CD14-positive monocyte (primary cell): ENCODE data around the gene GH1. TPM values are rescaled to one million over a fixed set of nuclear protein-coding genes. Genes with fewer than 3 reads are reported as not detected.
A peak's percentile ranks its signal among the peaks of the same experiment; 100 is the strongest.

Source experiments
- DNase-seq, 3 donors: peaks; one replicate each; pipeline ENCODE4 v3.0.0-alpha.2; 2011 to 2022
- H2AFZ ChIP-seq: 2 replicates; pipeline ENCODE4 v1.6.0; 2012; ENCODE audit warnings: mild to moderate bottlenecking, low read depth, low read length, inconsistent platforms; ENCODE audit not compliant: insufficient read depth, poor library complexity, severe bottlenecking
- H3K27ac ChIP-seq, 2 donors: 1 replicate in 1 of 2; 2 replicates in 1 of 2; pipeline ENCODE4 v1.5.1; 2012 to 2013; ENCODE audit warnings: low read length in 2 of 2, control low read depth in 1 of 2, inconsistent platforms in 1 of 2, low read depth in 1 of 2, mild to moderate bottlenecking in 1 of 2
- H3K27me3 ChIP-seq, 2 donors: one replicate each; pipeline versions ENCODE4 v1.6.0 to v1.6.1; 2011 to 2013; ENCODE audit warnings: low read length in 2 of 2; ENCODE audit not compliant: control insufficient read depth in 2 of 2, insufficient read depth in 2 of 2
- H3K36me3 ChIP-seq, 2 donors: replicated peaks in 1 of 2; 1 replicate in 1 of 2; 2 replicates in 1 of 2; pipeline versions ENCODE4 v1.5.1 to v1.6.1; 2012 to 2013; ENCODE audit warnings: low read length in 2 of 2, control low read depth in 1 of 2, inconsistent platforms in 1 of 2, mild to moderate bottlenecking in 1 of 2; ENCODE audit not compliant: insufficient read depth in 2 of 2, control insufficient read depth in 1 of 2
- H3K4me1 ChIP-seq, 2 donors: 1 replicate in 1 of 2; 2 replicates in 1 of 2; pipeline versions ENCODE4 v1.5.1 to v1.6.1; 2012 to 2013; ENCODE audit warnings: low read length in 2 of 2, control low read depth in 1 of 2, inconsistent platforms in 1 of 2, mild to moderate bottlenecking in 1 of 2, moderate library complexity in 1 of 2; ENCODE audit not compliant: insufficient read depth in 2 of 2, control insufficient read depth in 1 of 2
- H3K4me2 ChIP-seq: replicated peaks from 2 replicates; pipeline ENCODE3; 2012; ENCODE audit warnings: low read length, moderate library complexity, mild to moderate bottlenecking; ENCODE audit not compliant: poor library complexity, severe bottlenecking; ENCODE audit errors: extremely low read depth
- H3K4me3 ChIP-seq, 3 experiments: fragments of 200-600 bp in 1 of 3; sonication (generic) in 1 of 3; replicated peaks in 1 of 3; 1 replicate in 2 of 3; 2 replicates in 1 of 3; pipeline ENCODE4 v1.5.1; 2011 to 2013; ENCODE audit warnings: low read length in 3 of 3, mild to moderate bottlenecking in 3 of 3, control low read depth in 2 of 3, low read depth in 2 of 3, inconsistent platforms in 1 of 3, moderate library complexity in 1 of 3
- H3K79me2 ChIP-seq: 2 replicates; pipeline ENCODE4 v1.6.0; 2012; ENCODE audit warnings: mild to moderate bottlenecking, control low read depth, inconsistent platforms, low read length, moderate library complexity; ENCODE audit not compliant: insufficient read depth
- H3K9ac ChIP-seq: 2 replicates; pipeline ENCODE4 v1.6.0; 2017; ENCODE audit warnings: low read length, mild to moderate bottlenecking; ENCODE audit not compliant: insufficient read depth, poor library complexity, severe bottlenecking
- H3K9me3 ChIP-seq, 2 donors: replicated peaks in 1 of 2; 1 replicate in 1 of 2; 2 replicates in 1 of 2; pipeline versions ENCODE4 v1.5.1 to v1.6.1; 2012 to 2013; ENCODE audit warnings: low read length in 2 of 2, control low read depth in 1 of 2; ENCODE audit not compliant: control insufficient read depth in 1 of 2, insufficient read depth in 1 of 2
- H4K20me1 ChIP-seq: 2 replicates; pipeline ENCODE4 v1.6.0; 2012; ENCODE audit warnings: mild to moderate bottlenecking, low read length, control low read depth, moderate library complexity; ENCODE audit not compliant: insufficient read depth
- H3K27ac Mint-ChIP-seq, 7 donors: one replicate each; pipeline ENCODE4 v1.8.0; 2020; ENCODE audit warnings: mild to moderate bottlenecking in 7 of 7, mixed read lengths in 7 of 7, moderate library complexity in 6 of 7, inconsistent platforms in 2 of 7
- H3K27me3 Mint-ChIP-seq, 3 donors: one replicate each; pipeline ENCODE4 v1.8.0; 2021 to 2022; ENCODE audit warnings: low read depth in 3 of 3, mild to moderate bottlenecking in 3 of 3, mixed read lengths in 3 of 3, moderate library complexity in 3 of 3, inconsistent platforms in 1 of 3
- H3K36me3 Mint-ChIP-seq, 2 donors: one replicate each; pipeline ENCODE4 v1.8.0; 2020; ENCODE audit warnings: mixed read lengths in 2 of 2, inconsistent platforms in 1 of 2, mild to moderate bottlenecking in 1 of 2
- H3K4me1 Mint-ChIP-seq: one replicate; pipeline ENCODE4 v1.8.0; 2020; ENCODE audit warnings: mild to moderate bottlenecking, mixed read lengths
- H3K4me3 Mint-ChIP-seq, 2 donors: one replicate each; pipeline ENCODE4 v1.8.0; 2020; ENCODE audit warnings: mild to moderate bottlenecking in 2 of 2, mixed read lengths in 2 of 2, moderate library complexity in 1 of 2
- H3K9me3 Mint-ChIP-seq, 7 donors: one replicate each; pipeline ENCODE4 v1.8.0; 2020 to 2022; ENCODE audit warnings: mixed read lengths in 7 of 7, mild to moderate bottlenecking in 6 of 7, moderate library complexity in 6 of 7, inconsistent platforms in 2 of 7
- CTCF ChIP-seq: fragments of 200-600 bp; IDR thresholded peaks from one replicate; pipeline ENCODE4 v1.8.0; 2022; ENCODE audit warnings: antibody characterized with exemption, mild to moderate bottlenecking
- WGBS: methylation state at CpG from one replicate; pipeline ENCODE4 v1.1.5; 2013; ENCODE audit warnings: missing lambda C conversion rate; ENCODE audit not compliant: insufficient coverage; 5-methylcytosine and 5-hydroxymethylcytosine counted together
- intact Hi-C, 2 donors: fragments of 100-400 bp; cut with micrococcal nuclease; formaldehyde crosslinking; loops; one replicate each; pipeline versions ENCODE4 v1.15.0 to v1.15.1; 2023
- polyA plus RNA-seq, 3 donors: library from polyadenylated mRNA; depleted of rRNA in 1 of 3; unstranded in 2 of 3; stranded (reverse) in 1 of 3; fragments of 300-500 nt in 2 of 3; fragments of >200 nt in 1 of 3; fragmentation: Illumina TruSeq in 2 of 3; gene quantifications; 1 replicate in 2 of 3; 2 replicates in 1 of 3; pipeline ENCODE4 v1.2.3, GENCODE V29; 2012 to 2021

Gene GH1
- polyA plus RNA-seq, 3 donors = not detected

- Mint-ChIP-seq H3K36me3 (no peaks in the 10 kb centered on the region), H3K9me3 (peaks cover 0 to 2% (median 0%) of the 10 kb centered on the region in 7 donors), H3K4me3 (no peak overlapping the region), H3K27ac (peak overlapping the region in 1 of 7 donors; percentile 54), H3K4me1 (peaks cover 14% of the 10 kb centered on the region), H3K27me3 (peaks cover 2 to 14% (median 4%) of the 10 kb centered on the region in 3 donors)
- no peak overlapping the region for H3K4me3 ChIP-seq
- H2AFZ ChIP-seq = no peak overlapping the region
- intact Hi-C loops = loop anchor here in 1 of 2 donors (10.0 kb wide), 1 partner anchor 110 kb away; the partner anchor contains the start of gene ICAM2
- no peak overlapping the region for H3K27ac ChIP-seq
- no peak for DNase-seq
- WGBS = 97% methylated on average over 6 of the region's 7 CpGs
- H3K4me1 ChIP-seq = no peaks in the 10 kb centered on the region
- H3K36me3 ChIP-seq = no peaks in the 10 kb centered on the region
- no peaks in the 10 kb centered on the region for H3K79me2 ChIP-seq
- no peak overlapping the region for H3K9ac ChIP-seq
- H3K4me2 ChIP-seq = no peak overlapping the region
- no peak for TF ChIP-seq CTCF
- no peaks in the 10 kb centered on the region for H3K27me3 ChIP-seq
- no peaks in the 10 kb centered on the region for H4K20me1 ChIP-seq
- H3K9me3 ChIP-seq = no peaks in the 10 kb centered on the region
Observed at GRCh38 chr17:63914471-63914870, 4.2 kb downstream of the GH1 start.

GRCh38 chr17:63911657-63912100, 7.0 kb downstream of the GH1 start:
- peak; percentile 13 to 51 (median 35) for DNase-seq
- H3K9me3 ChIP-seq = no peaks in the 10 kb centered on the region
- H3K4me3 Mint-ChIP-seq = no peak overlapping the region
- no peak overlapping the region for H2AFZ ChIP-seq
- intact Hi-C loops = loop anchor here in 1 of 2 donors (10.0 kb wide), 1 partner anchor 113 kb away; the partner anchor contains the start of gene ICAM2
- H3K4me3 ChIP-seq = no peak overlapping the region
- no peaks in the 10 kb centered on the region for H4K20me1 ChIP-seq
- WGBS = 55% methylated on average over 4 of the region's 8 CpGs
- H3K27ac ChIP-seq = no peak overlapping the region
- H3K4me1 Mint-ChIP-seq = peaks cover 9% of the 10 kb centered on the region
- no peaks in the 10 kb centered on the region for H3K27me3 ChIP-seq
- peaks cover 0 to 2% (median 0%) of the 10 kb centered on the region in 7 donors for H3K9me3 Mint-ChIP-seq
- no peaks in the 10 kb centered on the region for H3K4me1 ChIP-seq
- peak; percentile 93 for TF ChIP-seq CTCF
- no peaks in the 10 kb centered on the region for H3K79me2 ChIP-seq
- no peaks in the 10 kb centered on the region for H3K36me3 ChIP-seq
- peak overlapping the region in 2 of 7 donors; percentile 6 to 50 for H3K27ac Mint-ChIP-seq
- no peak overlapping the region for H3K9ac ChIP-seq
- no peak overlapping the region for H3K4me2 ChIP-seq
- H3K36me3 Mint-ChIP-seq = no peaks in the 10 kb centered on the region
- H3K27me3 Mint-ChIP-seq = peaks cover 1 to 8% (median 4%) of the 10 kb centered on the region in 3 donors
